H1 (cell line): ENCODE measurements around the gene AVL9. TPM values are rescaled to one million over a fixed set of nuclear protein-coding genes. Genes with fewer than 3 reads are reported as not detected.

Experiments
- CEBPB ChIP-seq: IDR thresholded peaks from 2 replicates; pipeline ENCODE4 v1.6.1; 2012; ENCODE audit warnings: low read depth, low read length
- JUND ChIP-seq: IDR thresholded peaks from 2 replicates; pipeline ENCODE4 v1.6.1; 2011; ENCODE audit warnings: mild to moderate bottlenecking, improper control_type of control experiment, low read length
- KDM4A ChIP-seq: IDR thresholded peaks from one replicate; pipeline ENCODE4 v1.7.1; 2012; ENCODE audit warnings: low read depth, mild to moderate bottlenecking, moderate library complexity, low read length, inconsistent platforms; ENCODE audit not compliant: severe bottlenecking
- TAF7 ChIP-seq: optimal IDR thresholded peaks from 2 replicates; pipeline ENCODE3; 2011; ENCODE audit warnings: low read depth, mild to moderate bottlenecking, inconsistent platforms, low read length, moderate library complexity, borderline replicate concordance
- polyA plus RNA-seq, 7 experiments: library from polyadenylated mRNA; depleted of rRNA in 3 of 7; stranded (reverse) in 5 of 7; unstranded in 2 of 7; fragments of >200 nt in 5 of 7; fragments of 200-250 nt in 2 of 7; gene quantifications; 1 replicate in 5 of 7; 2 replicates in 1 of 7; 4 replicates in 1 of 7; pipeline versions ENCODE4 v1.2.1 to v1.2.3, GENCODE V29; 2011 to 2013; ENCODE audit warnings: missing spikeins in 2 of 7, mixed read lengths in 2 of 7
- total RNA-seq: library from RNA; stranded (reverse); fragmentation: NEBNext Ultra II Directional; extraction: Animal tissue kit (Norgen Biotek cat#: 25700); gene quantifications from 2 replicates; pipeline ENCODE4 v1.2.1, GENCODE V29; 2021

The AVL9 gene
- total and polyA plus RNA-seq, 2 of the 8 experiments (the other 6 are each of a cell fraction or from before 2014, with no cell fraction given): 15.5 to 42.1 TPM

- TF ChIP-seq JUND (no peak), CEBPB (no peak), TAF7 (no peak), KDM4A (no peak)
Measured at GRCh38 chr7:32502728-32503127, 7.4 kb downstream of the AVL9 start (continued).
